ENCODE measurements around the gene GALNT13.

GALNT13 gene

GRCh38 chr2:153946036-153946435 lies 74.3 kb downstream of the GALNT13 start:
- DNase-seq: no peak

GRCh38 chr2:153953761-153954160 lies 82.0 kb downstream of the GALNT13 start:
- no peak for DNase-seq

GRCh38 chr2:153963256-153963655 lies 91.5 kb downstream of the GALNT13 start:
- no peak for DNase-seq

GRCh38 chr2:153967248-153967973 lies 95.7 kb downstream of the GALNT13 start:
- DNase-seq: no peak

GRCh38 chr2:153971250-153971649 lies 99.5 kb downstream of the GALNT13 start:
- DNase-seq: no peak

- DNase-seq: no peak
Measured at GRCh38 chr2:153971855-153972254, 100.1 kb downstream of the GALNT13 start.

- DNase-seq: no peak
Measured at GRCh38 chr2:153972412-153972811, 100.7 kb downstream of the GALNT13 start.

GRCh38 chr2:153986488-153987229 lies 114.9 kb downstream of the GALNT13 start:
- no peak for DNase-seq

- no peak for DNase-seq
Measured at GRCh38 chr2:153990771-153991170, 119.0 kb downstream of the GALNT13 start.

GRCh38 chr2:154013514-154013913 lies 141.8 kb downstream of the GALNT13 start:
- no peak for DNase-seq

- no peak for DNase-seq
Measured at GRCh38 chr2:154015233-154015632, 143.5 kb downstream of the GALNT13 start.

- no peak for DNase-seq
Measured at GRCh38 chr2:154029504-154029903, 157.8 kb downstream of the GALNT13 start.

GRCh38 chr2:154032220-154032619 lies 160.5 kb downstream of the GALNT13 start:
- no peak for DNase-seq

GRCh38 chr2:154046493-154046892 lies 174.8 kb downstream of the GALNT13 start:
- DNase-seq: no peak

GRCh38 chr2:154048905-154049304 lies 177.2 kb downstream of the GALNT13 start:
- no peak for DNase-seq

GRCh38 chr2:154049561-154049960 lies 177.8 kb downstream of the GALNT13 start:
- DNase-seq: no peak

- DNase-seq: no peak
Measured at GRCh38 chr2:154067124-154067523, 195.4 kb downstream of the GALNT13 start.

GRCh38 chr2:154078926-154079325 lies 207.2 kb downstream of the GALNT13 start:
- no peak for DNase-seq

- no peak for DNase-seq
Measured at GRCh38 chr2:154092571-154092970, 220.8 kb downstream of the GALNT13 start.

GRCh38 chr2:154093856-154094255 lies 222.1 kb downstream of the GALNT13 start:
- DNase-seq: no peak

- DNase-seq: no peak
Measured at GRCh38 chr2:154097833-154098398, 226.2 kb downstream of the GALNT13 start.

- no peak for DNase-seq
Measured at GRCh38 chr2:154120706-154121105, 249.0 kb downstream of the GALNT13 start.

- DNase-seq: no peak
Measured at GRCh38 chr2:154125891-154126290, 254.2 kb downstream of the GALNT13 start.

- DNase-seq: no peak
Measured at GRCh38 chr2:154130821-154131220, 259.1 kb downstream of the GALNT13 start.

All from NCI-H2081 (cell line).